Measurements from ENCODE around the gene SLC39A10.
A peak's percentile ranks its signal among the peaks of the same experiment; 100 is the strongest.

The SLC39A10 gene

GRCh38 chr2:195721042-195721441 lies 64.0 kb downstream of the SLC39A10 start:
- no peak for DNase-seq (ENCODE audit: low read depth in 2 of 2)

- no peak for DNase-seq (ENCODE audit: low read depth in 2 of 2)
Observed at GRCh38 chr2:195722075-195722474, 65.0 kb downstream of the SLC39A10 start.

- no peak for DNase-seq (ENCODE audit: low read depth in 2 of 2)
Observed at GRCh38 chr2:195727106-195727505, 70.1 kb downstream of the SLC39A10 start.

- peak; percentile 24 to 33 for DNase-seq (ENCODE audit: low read depth in 2 of 2)
Observed at GRCh38 chr2:195730912-195731311, 73.9 kb downstream of the SLC39A10 start.

GRCh38 chr2:195732574-195732973 lies 75.5 kb downstream of the SLC39A10 start:
- DNase-seq (ENCODE audit: low read depth in 2 of 2) = no peak

GRCh38 chr2:195733831-195734230 lies 76.8 kb downstream of the SLC39A10 start:
- no peak for DNase-seq (ENCODE audit: low read depth in 2 of 2)

- no peak for DNase-seq (ENCODE audit: low read depth in 2 of 2)
Observed at GRCh38 chr2:195734395-195734794, 77.4 kb downstream of the SLC39A10 start.

- DNase-seq (ENCODE audit: low read depth in 2 of 2) = no peak
Observed at GRCh38 chr2:195734931-195735330, 77.9 kb downstream of the SLC39A10 start.

- DNase-seq (ENCODE audit: low read depth in 2 of 2) = no peak
Observed at GRCh38 chr2:195735347-195735746, 78.3 kb downstream of the SLC39A10 start.

- DNase-seq (ENCODE audit: low read depth in 2 of 2) = peak; percentile 31 to 38
Observed at GRCh38 chr2:195737511-195738325, 80.7 kb downstream of the SLC39A10 start.

GRCh38 chr2:195741191-195741590 lies 84.2 kb downstream of the SLC39A10 start:
- DNase-seq (ENCODE audit: low read depth in 2 of 2) = no peak

- DNase-seq (ENCODE audit: low read depth in 2 of 2) = no peak
Observed at GRCh38 chr2:195756218-195756942, 99.4 kb downstream of the SLC39A10 start.

- DNase-seq (ENCODE audit: low read depth in 2 of 2) = no peak
Observed at GRCh38 chr2:195758846-195759245, 101.8 kb downstream of the SLC39A10 start.

GRCh38 chr2:195759877-195760276 lies 102.9 kb downstream of the SLC39A10 start:
- no peak for DNase-seq (ENCODE audit: low read depth in 2 of 2)

GRCh38 chr2:195763866-195764265 lies 106.8 kb downstream of the SLC39A10 start:
- no peak for DNase-seq (ENCODE audit: low read depth in 2 of 2)

GRCh38 chr2:195766691-195767090 lies 109.7 kb downstream of the SLC39A10 start:
- DNase-seq (ENCODE audit: low read depth in 2 of 2) = no peak

GRCh38 chr2:195768431-195768830 lies 111.4 kb downstream of the SLC39A10 start:
- peak in 1 of 2 experiments; percentile 12 for DNase-seq (ENCODE audit: low read depth in 2 of 2)

- no peak for DNase-seq (ENCODE audit: low read depth in 2 of 2)
Observed at GRCh38 chr2:195769975-195770374, 112.9 kb downstream of the SLC39A10 start.

- no peak for DNase-seq (ENCODE audit: low read depth in 2 of 2)
Observed at GRCh38 chr2:195779491-195779890, 122.5 kb downstream of the SLC39A10 start.

GRCh38 chr2:195782156-195782555 lies 125.1 kb downstream of the SLC39A10 start:
- no peak for DNase-seq (ENCODE audit: low read depth in 2 of 2)
